ENCODE data around the gene TLE3. TPM values are rescaled to one million over a fixed set of nuclear protein-coding genes. Genes with fewer than 3 reads are reported as not detected.
A peak's percentile ranks its signal among the peaks of the same experiment; 100 is the strongest.

Gene TLE3
- total and polyA plus RNA-seq, 11 donors, result 4.8 to 49.6 (median 16.4) TPM

DNA sequence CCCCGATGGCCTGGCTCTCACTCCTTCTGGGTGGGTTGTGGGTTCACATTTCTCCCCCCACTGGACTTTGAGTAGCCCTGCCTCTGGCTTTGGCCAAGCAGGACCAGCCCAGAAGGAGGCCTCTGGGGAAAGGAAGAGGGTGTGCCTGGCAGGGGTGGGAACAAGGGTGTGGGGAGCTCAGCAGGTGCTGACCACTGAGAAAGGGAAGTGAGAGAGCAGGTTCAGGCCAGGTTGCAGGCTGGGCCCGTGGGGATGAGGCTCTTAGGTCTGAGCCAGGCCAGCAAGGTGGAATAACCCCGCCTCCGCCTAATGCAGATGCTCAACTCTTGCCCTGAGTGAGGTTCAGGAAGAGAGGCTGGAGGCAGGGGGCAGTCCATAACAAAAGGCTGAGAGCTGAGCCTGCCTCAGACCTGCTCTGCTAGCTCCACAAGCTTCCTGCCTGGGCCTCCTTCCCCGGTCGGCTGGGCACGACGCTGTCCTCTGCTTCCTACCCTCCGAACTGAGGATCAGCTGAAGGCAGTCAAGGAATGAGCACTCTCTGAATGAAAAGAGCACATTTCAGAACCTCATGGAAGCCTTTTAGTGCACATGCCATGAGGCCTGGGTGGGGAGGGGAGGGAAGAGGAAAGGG lies 82.7 kb downstream of the TLE3 start:
- peaks cover 0 to 25% (median 6%) of the 10 kb centered on the region in 9 donors for H3K27me3 ChIP-seq
- intact Hi-C loops (cut with DNase I), result no loop called here
- H3K9me3 ChIP-seq, result peaks cover 0 to 12% (median 0%) of the 10 kb centered on the region in 12 donors
- ATAC-seq, result peak in 1 of 4 donors; percentile 13
- no peaks in the 10 kb centered on the region for H3K36me3 ChIP-seq
- DNase-seq, result no peak
- H3K4me3 ChIP-seq, result no peak overlapping the region
- WGBS, 4 donors, result 40 to 68% (median 50%) methylated on average over 9 of the region's 9 CpGs
- no peaks in the 10 kb centered on the region for H3K4me1 ChIP-seq
- TF ChIP-seq, protein P1, sequence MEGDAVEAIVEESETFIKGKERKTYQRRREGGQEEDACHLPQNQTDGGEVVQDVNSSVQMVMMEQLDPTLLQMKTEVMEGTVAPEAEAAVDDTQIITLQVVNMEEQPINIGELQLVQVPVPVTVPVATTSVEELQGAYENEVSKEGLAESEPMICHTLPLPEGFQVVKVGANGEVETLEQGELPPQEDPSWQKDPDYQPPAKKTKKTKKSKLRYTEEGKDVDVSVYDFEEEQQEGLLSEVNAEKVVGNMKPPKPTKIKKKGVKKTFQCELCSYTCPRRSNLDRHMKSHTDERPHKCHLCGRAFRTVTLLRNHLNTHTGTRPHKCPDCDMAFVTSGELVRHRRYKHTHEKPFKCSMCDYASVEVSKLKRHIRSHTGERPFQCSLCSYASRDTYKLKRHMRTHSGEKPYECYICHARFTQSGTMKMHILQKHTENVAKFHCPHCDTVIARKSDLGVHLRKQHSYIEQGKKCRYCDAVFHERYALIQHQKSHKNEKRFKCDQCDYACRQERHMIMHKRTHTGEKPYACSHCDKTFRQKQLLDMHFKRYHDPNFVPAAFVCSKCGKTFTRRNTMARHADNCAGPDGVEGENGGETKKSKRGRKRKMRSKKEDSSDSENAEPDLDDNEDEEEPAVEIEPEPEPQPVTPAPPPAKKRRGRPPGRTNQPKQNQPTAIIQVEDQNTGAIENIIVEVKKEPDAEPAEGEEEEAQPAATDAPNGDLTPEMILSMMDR (IDR thresholded peaks at IDR 0.05), result no peak
- TF ChIP-seq POLR2A (IDR thresholded peaks at IDR 0.05), result no peak
- H3K27ac ChIP-seq, result no peak overlapping the region

DNA sequence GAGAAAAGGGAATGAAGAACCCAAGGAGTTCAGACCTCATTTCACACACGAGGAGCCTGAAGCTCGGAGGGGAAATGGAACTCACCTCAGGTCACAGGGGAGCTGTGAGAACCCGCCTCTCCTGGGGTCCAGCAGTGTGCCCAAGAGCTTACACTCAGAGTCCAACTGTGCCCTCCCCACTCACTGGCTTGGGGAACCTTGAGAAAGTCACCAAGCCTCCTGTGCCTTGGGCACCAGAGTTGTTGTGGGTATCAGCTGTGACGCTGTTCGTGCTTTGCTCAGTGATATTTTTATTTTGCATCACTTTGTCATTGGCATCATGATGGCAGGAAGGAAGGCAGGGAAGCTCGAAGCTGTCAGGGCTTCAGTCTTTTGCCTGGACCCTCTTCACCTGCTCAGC lies 83.4 kb downstream of the TLE3 start:
- WGBS, 4 donors, result 77 to 90% (median 84%) methylated on average over 6 of the region's 6 CpGs
- TF ChIP-seq POLR2A (IDR thresholded peaks at IDR 0.05), result no peak
- TF ChIP-seq, protein P1 (IDR thresholded peaks at IDR 0.05), result no peak
- Histone ChIP-seq H3K9me3 (peaks cover 0 to 12% (median 0%) of the 10 kb centered on the region in 12 donors), H3K27ac (no peak overlapping the region), H3K4me1 (no peaks in the 10 kb centered on the region), H3K4me3 (no peak overlapping the region), H3K36me3 (no peaks in the 10 kb centered on the region), H3K27me3 (peaks cover 0 to 28% (median 7%) of the 10 kb centered on the region in 9 donors)
- intact Hi-C loops (cut with DNase I), result no loop called here
- ATAC-seq, result no peak
- no peak for DNase-seq

DNA sequence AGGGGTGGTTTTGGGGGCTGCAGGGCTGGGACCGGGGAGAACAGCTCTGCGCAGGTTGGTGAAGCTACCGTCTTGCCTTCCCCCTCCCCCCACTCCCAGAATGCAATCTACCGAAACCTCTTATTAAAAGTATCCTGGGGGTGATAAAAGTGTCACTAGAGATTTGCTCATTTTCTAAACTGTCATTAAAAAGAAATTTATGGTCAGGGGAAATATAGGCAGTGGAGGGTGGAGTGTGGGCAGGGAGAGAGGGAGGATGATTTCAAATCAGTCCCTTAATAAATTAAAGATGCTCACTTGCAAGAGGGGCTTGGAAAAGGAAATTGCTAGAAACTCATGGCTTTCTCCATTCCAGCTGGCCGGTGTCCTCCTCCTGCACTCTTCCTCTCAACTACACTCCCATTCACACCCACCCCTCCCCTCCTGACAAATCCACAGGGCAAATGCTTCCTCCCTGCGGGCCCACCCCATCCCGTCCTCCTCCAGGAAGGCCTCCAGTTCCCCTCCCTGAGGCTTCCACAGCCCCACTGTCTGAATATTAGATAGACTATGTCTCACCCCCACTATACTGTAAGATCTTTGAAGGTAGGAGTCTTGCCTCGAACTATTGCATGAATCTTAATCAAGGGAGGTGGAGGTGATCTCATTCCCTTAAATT lies 83.9 kb downstream of the TLE3 start:
- 69 to 80% (median 76%) methylated on average over 8 of the region's 8 CpGs for WGBS, 4 donors
- H3K27me3 ChIP-seq, result peaks cover 0 to 27% (median 7%) of the 10 kb centered on the region in 9 donors

DNA sequence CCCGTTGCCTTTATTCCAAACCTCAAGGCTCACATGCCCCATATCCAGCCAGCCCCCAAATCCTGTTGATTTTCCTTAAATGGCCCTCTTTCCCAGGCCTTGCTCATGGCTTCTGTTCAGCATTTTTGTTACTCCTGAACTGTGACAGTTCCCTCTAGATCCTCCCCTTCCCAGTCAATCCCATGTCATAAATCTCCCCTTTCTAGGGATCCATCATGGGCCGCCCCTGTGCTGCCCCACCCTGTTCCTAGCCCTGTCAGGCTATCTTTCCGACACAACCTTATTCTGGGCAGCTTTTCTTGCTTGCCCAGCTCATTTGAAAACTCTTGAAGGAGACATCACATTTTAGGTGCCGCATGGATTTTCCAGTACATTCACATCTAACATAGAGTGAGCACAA lies 84.8 kb downstream of the TLE3 start:
- Histone ChIP-seq H3K4me1 (no peaks in the 10 kb centered on the region), H3K9me3 (peaks cover 0 to 12% (median 0%) of the 10 kb centered on the region in 12 donors), H3K27me3 (peaks cover 0 to 25% (median 7%) of the 10 kb centered on the region in 9 donors), H3K36me3 (no peaks in the 10 kb centered on the region), H3K4me3 (no peak overlapping the region), H3K27ac (no peak overlapping the region)
- intact Hi-C loops (cut with DNase I), result no loop called here
- ATAC-seq (no peak), DNase-seq (no peak)
- no peak for TF ChIP-seq POLR2A (IDR thresholded peaks at IDR 0.05)
- TF ChIP-seq, protein P1 (IDR thresholded peaks at IDR 0.05), result no peak
- WGBS, 4 donors, result 87 to 96% (median 92%) methylated on average over 4 of the region's 4 CpGs

More for the DNA sequence above, 83.9 kb downstream of the TLE3 start:
- Histone ChIP-seq H3K36me3 (no peaks in the 10 kb centered on the region), H3K4me1 (no peaks in the 10 kb centered on the region), H3K9me3 (peaks cover 0 to 12% (median 0%) of the 10 kb centered on the region in 12 donors), H3K4me3 (no peak overlapping the region), H3K27ac (no peak overlapping the region)
- DNase-seq (no peak), ATAC-seq (no peak)
- TF ChIP-seq, protein P1 (IDR thresholded peaks at IDR 0.05), result no peak
- TF ChIP-seq POLR2A (IDR thresholded peaks at IDR 0.05), result no peak
- intact Hi-C loops (cut with DNase I), result no loop called here
